Tibial artery (tissue), 4 donors: ENCODE data around the gene ATP6V1D.

ENCODE experiments used
- DNase-seq, 2 donors: peaks; one replicate each; pipeline ENCODE4 v3.0.0-alpha.2; 2019
- H3K27ac ChIP-seq, 2 donors: fragments of 200-600 bp; sonication (generic) in 1 of 2; 1 replicate in 1 of 2; 2 replicates in 1 of 2; pipeline ENCODE4 v1.5.1; 2018 to 2019; ENCODE audit warnings: mild to moderate bottlenecking in 1 of 2
- H3K27me3 ChIP-seq, 2 donors: fragments of 200-600 bp; sonication (generic) in 1 of 2; one replicate each; pipeline versions ENCODE4 v1.5.1 to v1.6.0; 2016 to 2019
- H3K36me3 ChIP-seq, 3 donors: fragments of 200-600 bp; sonication (generic) in 2 of 3; one replicate each; pipeline ENCODE4 v1.5.1; 2016 to 2019; ENCODE audit warnings: mild to moderate bottlenecking in 2 of 3
- H3K4me1 ChIP-seq, 4 donors: fragments of 200-600 bp; sonication (generic) in 2 of 4; 1 replicate in 3 of 4; 2 replicates in 1 of 4; pipeline ENCODE4 v1.5.1; 2016 to 2019
- H3K4me3 ChIP-seq, 2 donors: fragments of 200-600 bp; sonication (generic) in 1 of 2; 1 replicate in 1 of 2; 2 replicates in 1 of 2; pipeline ENCODE4 v1.5.1; 2018 to 2019; ENCODE audit warnings: mild to moderate bottlenecking in 2 of 2
- H3K9me3 ChIP-seq, 3 donors: fragments of 200-600 bp; sonication (generic) in 1 of 3; one replicate each; pipeline ENCODE4 v1.5.1; 2016 to 2019
- CTCF ChIP-seq, 2 experiments: fragments of 200-600 bp in 1 of 2; fragments of 450-650 bp in 1 of 2; IDR thresholded peaks; one replicate each; pipeline ENCODE4 v1.5.1; 2017 to 2019; ENCODE audit warnings: antibody characterized with exemption in 2 of 2, mild to moderate bottlenecking in 1 of 2, moderate library complexity in 1 of 2
- intact Hi-C: fragments of 100-400 bp; cut with DNase I; formaldehyde crosslinking; loops from one replicate; pipeline ENCODE4 v1.15.0; 2023; ENCODE audit warnings: low total_unique reads

ATP6V1D gene

GRCh38 chr14:67391268-67391667, 31.7 kb upstream of the ATP6V1D start:
- Histone ChIP-seq H3K36me3 (peaks cover 0 to 16% (median 5%) of the 10 kb centered on the region in 3 donors), H3K4me1 (no peaks in the 10 kb centered on the region), H3K27me3 (no peaks in the 10 kb centered on the region), H3K27ac (no peak overlapping the region), H3K4me3 (no peak overlapping the region), H3K9me3 (no peaks in the 10 kb centered on the region)
- TF ChIP-seq CTCF (IDR thresholded peaks at IDR 0.05): no peak
- no peak for DNase-seq
- intact Hi-C loops: no loop called here

- H3K27ac ChIP-seq: no peak overlapping the region
- H3K4me1 ChIP-seq: no peaks in the 10 kb centered on the region
- no peak for TF ChIP-seq CTCF (IDR thresholded peaks at IDR 0.05)
- intact Hi-C loops: no loop called here
- no peaks in the 10 kb centered on the region for H3K27me3 ChIP-seq
- peaks cover 8 to 25% (median 9%) of the 10 kb centered on the region in 3 donors for H3K36me3 ChIP-seq
- no peaks in the 10 kb centered on the region for H3K9me3 ChIP-seq
- H3K4me3 ChIP-seq: no peak overlapping the region
- DNase-seq: no peak
Measured at GRCh38 chr14:67389811-67390534, 30.4 kb upstream of the ATP6V1D start.

- intact Hi-C loops: no loop called here
- H3K9me3 ChIP-seq: no peaks in the 10 kb centered on the region
- H3K4me3 ChIP-seq: no peak overlapping the region
- H3K27me3 ChIP-seq: no peaks in the 10 kb centered on the region
- no peak overlapping the region for H3K27ac ChIP-seq
- peaks cover 15 to 32% (median 15%) of the 10 kb centered on the region in 3 donors for H3K36me3 ChIP-seq
- no peak for DNase-seq
- no peak for TF ChIP-seq CTCF (IDR thresholded peaks at IDR 0.05)
- no peaks in the 10 kb centered on the region for H3K4me1 ChIP-seq
Measured at GRCh38 chr14:67389275-67389674, 29.7 kb upstream of the ATP6V1D start.

- Histone ChIP-seq H3K27me3 (no peaks in the 10 kb centered on the region), H3K4me3 (no peak overlapping the region), H3K27ac (no peak overlapping the region), H3K9me3 (no peaks in the 10 kb centered on the region), H3K4me1 (no peaks in the 10 kb centered on the region), H3K36me3 (peaks cover 35 to 52% (median 36%) of the 10 kb centered on the region in 3 donors)
- no peak for DNase-seq
- TF ChIP-seq CTCF (IDR thresholded peaks at IDR 0.05): no peak
- intact Hi-C loops: no loop called here
Measured at GRCh38 chr14:67387195-67387594, 27.6 kb upstream of the ATP6V1D start.

- no peak for TF ChIP-seq CTCF (IDR thresholded peaks at IDR 0.05)
- H3K36me3 ChIP-seq: peaks cover 51 to 67% (median 52%) of the 10 kb centered on the region in 3 donors
- no peak overlapping the region for H3K27ac ChIP-seq
- H3K9me3 ChIP-seq: no peaks in the 10 kb centered on the region
- H3K4me3 ChIP-seq: no peak overlapping the region
- no peak for DNase-seq
- intact Hi-C loops: no loop called here
- no peaks in the 10 kb centered on the region for H3K27me3 ChIP-seq
- H3K4me1 ChIP-seq: no peaks in the 10 kb centered on the region
Measured at GRCh38 chr14:67385618-67386017, 26.0 kb upstream of the ATP6V1D start.
